Nucleus accumbens (tissue), 56 donors: ENCODE results near the gene CDH23.
A peak's percentile ranks its signal among the peaks of the same experiment; 100 is the strongest.

Experiments
- DNase-seq, 56 donors: peaks; one replicate each; lab custom pipeline; 2025; lab: John Stamatoyannopoulos, UW

CDH23 gene

DNA sequence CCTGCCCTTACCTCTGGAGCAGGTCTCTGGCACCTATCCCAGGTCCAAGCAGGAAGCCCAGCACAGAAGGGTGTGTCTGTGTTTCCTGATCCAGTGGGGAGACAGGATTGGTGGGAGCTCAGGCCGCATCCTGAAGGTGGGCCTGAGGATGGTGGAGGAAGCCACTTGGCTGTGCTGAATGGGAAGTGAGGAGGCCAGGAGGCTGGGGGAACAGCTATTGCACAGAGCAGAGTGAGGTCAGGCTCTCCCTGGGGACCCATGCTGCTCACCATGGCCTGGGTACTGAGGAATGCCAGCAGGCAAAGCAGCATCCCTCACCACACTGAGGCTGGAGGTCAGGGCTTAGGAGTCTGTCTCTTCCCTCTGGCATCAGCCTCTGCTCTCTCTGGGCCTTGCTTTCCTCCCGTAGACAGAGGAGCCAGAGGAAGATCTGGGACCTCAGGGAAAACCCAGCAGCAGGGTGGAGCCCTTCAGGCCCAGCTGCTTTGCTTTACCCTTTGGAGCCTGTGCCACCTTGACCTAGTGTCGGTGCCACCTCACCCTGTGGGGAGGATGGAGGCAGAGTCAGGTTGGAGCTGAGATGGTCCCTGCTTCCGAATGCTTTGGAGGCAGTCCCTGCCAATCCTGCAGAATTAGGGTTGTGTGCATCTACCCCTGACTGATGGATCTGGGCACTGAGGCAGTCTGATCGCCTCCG lies 39.0 kb downstream of the CDH23 start:
- no peak for DNase-seq

DNA sequence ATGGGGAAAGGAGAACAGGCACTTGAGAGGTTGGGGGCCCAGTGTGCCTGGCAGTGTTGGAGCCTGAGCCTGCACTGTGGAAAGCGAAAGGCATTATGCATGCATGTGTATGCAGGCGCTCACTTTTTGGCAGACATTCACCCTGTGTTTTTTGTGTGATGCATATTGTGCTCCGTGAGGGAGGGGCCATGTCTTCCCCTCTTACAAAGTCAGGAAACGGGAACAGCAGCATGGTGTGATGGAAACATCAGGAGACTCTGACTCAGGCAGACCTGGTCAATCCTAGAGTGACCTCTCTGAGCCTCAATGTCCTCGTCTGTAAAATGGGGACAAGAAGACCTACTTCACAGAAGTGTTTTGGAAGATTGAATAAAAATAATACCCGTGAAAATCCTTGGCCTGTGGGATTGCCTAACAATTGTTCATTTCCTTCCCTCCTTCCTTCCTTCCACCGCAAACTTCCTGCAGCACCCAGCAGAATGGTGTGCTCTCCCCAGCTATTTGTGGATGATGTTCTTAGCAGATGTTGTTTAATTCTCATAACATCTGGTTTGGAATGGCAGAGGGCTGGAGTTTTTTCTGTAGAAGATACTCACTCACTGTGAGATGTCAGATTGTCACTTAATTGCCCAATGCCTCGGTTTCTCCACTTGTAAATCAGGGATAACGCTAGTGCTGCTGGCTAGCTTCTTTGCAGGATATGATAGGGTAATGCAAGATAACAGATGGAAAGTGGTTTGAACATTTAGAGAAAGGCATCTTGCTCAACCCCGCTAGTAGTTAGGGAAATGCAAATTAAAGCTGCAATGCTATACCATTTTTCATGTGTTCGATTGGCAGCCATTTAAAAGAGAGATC lies 39.8 kb downstream of the CDH23 start:
- DNase-seq: peak in 1 of 56 donors; percentile 41

DNA sequence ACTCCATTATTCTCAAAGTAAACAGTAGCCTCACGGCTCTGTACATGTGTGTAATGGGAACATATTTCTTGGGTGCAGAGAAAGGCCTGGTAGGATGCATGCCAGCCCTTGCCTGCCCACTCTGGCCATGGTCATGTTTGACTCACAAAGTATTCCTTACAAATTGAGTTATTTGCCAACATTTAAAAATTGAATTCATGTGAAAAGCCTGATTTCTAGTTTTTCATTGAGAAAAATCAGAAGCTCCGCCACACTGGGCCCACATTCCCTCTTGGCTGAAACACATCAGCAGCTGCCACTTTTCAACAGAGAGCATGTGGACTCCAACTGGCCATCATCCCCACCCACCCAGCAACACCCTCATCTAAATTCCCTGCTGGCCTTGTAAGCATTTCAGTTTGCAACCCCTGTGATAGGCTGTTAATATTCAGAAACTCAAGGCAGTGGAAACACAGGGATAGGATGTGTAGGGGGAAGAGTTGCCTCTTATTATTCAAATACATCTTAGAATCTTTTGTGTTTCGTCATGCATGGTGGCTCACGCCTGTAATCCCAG lies 40.9 kb downstream of the CDH23 start:
- DNase-seq: no peak

DNA sequence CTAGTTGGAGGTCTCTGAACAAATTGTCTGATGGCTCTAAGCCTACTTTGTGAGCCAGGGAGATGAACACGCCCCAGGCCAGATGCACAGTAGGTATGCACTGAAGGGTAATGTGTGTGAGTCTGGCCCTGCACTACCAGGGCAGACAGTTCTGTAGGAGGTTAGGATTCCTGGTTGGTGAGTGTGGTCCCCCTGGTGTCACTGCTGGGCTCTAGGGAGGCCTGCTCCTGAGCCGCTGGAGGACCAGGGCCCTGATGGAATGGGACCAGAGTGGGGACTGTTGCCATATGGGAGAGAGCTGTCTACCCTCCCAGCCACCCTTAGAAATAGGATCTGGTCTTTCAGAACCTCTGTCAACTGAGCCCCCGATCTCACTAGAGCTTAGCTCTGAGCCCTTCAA lies 42.0 kb downstream of the CDH23 start:
- no peak for DNase-seq

DNA sequence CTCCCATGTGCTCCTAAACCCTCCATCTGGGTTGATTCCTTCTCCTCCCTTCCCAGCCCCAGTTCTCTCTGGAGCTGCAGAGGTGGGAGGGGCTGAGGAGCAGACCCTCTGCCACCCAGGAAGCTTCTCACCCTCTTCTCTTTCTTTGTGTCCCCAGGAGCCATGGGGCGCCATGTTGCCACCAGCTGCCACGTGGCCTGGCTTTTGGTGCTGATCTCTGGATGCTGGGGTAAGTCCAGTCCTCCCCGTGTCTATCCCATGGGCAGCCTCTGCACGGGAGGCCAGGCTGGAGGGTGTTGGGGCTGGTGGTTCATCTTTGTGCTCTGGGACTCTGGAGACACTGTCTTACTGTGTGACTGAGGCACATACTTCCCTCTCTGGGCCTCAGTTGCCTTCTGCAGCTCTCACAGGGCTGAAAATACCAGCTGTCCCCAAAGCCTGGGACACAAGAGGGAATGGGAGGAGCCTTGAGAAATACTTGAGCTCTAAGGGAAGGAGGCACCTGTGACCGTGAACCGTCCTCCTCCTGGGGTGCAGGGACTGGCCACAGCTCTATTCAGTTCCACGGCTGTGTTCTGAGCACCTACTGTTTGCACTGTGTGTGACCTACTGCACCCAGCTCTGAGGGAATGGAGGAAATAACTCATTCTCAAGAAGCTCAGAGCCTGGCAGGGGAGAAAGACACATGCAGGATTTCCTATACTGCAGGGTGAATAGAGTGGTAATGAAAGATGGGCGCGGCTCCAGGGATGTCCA lies 43.1 kb downstream of the CDH23 start:
- no peak for DNase-seq

DNA sequence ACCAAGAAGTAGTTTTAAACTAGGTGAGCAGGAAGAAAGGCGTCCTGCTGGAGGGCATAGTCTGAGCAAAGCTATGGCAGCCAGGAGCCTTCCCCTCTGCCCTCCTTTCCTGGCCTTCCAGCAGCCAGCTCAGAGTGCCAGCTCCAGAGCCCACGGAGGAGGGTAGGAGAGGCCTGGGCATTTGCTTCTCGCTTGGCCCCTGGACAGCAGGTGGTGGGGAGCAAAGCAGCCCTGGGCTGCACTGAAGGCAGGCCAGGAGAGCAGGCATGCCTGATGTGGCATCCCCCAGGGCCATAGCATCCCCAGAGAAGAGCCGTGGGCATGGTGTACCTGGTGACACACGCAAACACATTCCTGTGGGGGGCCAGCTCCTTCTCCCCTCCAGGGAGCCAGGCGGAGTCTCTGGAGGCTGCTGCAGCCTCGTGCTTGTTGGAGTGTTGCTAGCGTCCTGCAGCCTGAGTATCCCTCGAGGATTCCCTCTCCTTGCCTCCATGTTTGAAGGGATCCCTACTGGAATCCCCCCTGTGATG lies 43.9 kb downstream of the CDH23 start:
- DNase-seq: no peak

DNA sequence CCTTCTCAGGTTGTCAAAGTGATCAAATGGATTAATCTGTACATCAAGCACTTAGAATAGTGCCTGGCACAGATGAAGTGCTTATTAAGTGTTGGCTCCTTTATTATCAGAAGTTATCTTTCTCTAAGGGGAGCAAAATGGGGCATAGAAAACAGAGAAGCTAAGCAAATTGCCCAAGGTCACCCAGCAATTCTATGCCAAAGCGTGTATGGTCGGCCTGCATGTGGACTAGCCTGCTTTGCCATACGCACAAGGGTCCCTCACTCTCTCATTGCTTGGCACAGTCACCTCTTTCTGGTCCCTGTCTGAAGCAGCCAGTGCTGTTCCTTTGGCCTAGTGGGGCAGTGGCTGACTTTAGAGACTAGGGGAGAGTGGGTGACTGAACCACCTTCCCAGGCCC lies 45.3 kb downstream of the CDH23 start:
- DNase-seq: no peak

DNA sequence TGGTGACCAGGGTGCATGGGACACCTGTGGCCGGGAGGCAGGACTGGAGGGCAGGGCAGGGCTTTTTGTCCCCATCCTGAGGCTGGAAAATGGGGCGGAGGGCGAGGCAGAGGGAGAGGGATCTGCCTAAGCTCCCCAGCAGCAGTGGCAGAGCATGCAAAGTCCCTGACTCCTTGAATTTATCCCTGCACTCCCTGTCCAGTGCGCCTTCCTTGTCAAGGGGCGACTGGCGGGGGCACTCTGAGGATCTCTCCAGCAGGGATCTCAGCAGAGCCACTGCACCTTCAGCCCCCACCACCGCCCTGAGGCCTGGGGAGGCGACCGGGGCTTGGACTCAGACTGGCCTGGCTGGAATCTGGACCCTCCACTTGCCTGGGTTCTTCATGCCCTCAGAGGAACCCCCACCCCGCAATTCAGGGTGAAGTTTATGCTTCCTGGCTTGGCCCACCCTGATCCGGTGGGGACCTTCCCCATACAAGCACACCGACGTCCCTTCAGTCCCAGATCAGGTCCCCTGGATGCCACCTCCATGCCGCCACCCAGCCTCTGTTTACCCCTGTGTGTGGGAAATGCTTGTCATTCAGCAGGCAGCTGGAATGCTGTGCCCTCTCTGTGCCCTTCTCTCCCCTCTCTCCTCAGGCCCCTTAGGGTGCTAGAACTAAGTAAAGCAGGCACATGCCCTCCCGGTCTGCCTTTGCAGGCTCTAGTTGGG lies 46.3 kb downstream of the CDH23 start:
- DNase-seq: no peak

DNA sequence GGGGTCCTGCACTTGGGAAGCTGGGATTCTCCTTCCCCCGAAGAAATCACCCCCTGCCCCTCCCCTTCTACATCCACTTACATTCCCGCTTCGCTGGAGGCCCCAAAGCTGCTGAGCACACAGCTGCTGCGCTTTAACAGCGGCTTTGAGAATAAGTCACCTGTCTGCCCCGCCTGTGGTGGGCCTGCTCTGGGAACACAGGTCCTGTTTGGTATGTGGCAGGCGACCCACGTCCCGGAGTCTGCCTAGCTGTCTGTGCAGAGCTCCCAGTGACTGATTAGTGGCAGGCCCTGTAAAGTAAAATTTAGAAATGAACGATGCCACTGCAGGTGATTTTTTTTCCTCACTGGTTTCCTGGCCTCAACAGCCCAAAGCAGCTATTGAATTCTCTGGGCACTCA lies 47.0 kb downstream of the CDH23 start:
- DNase-seq: no peak

DNA sequence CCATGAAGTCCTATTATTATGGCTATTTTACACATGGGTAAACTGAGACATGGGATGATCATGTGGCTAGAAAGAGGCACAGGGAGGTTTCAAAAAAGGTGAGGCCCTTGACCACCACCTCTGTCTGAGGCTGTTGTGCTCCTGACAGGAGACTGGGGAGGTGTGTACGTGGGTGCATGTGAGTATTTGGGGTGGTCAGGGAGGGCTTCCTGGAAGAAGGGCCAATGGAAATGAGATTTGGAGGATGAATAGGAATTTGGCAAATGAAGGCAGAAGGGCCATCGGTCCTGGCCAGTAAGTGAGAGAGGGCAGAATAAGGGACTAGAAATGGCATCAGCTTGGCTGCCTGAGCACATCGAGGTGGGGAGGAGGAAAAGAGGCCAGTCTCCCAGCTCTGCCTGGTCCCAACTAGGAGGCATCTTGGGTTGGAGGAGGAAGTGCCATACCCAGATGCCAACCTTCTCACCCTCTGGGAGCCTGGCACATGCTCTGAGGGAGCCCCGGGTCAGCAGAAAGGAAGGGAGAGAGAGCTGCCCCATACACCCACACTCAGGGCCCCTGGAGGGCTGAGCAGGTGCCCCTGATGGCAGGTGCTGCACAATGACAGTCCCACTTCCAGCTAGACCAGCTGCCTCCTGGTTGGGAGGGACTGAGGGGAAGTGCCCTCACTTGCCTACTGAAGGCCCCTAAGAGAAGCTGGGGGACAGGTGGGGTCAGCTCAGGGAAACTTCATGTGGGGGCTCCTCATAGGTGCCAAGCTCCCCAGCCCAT lies 47.7 kb downstream of the CDH23 start:
- no peak for DNase-seq

DNA sequence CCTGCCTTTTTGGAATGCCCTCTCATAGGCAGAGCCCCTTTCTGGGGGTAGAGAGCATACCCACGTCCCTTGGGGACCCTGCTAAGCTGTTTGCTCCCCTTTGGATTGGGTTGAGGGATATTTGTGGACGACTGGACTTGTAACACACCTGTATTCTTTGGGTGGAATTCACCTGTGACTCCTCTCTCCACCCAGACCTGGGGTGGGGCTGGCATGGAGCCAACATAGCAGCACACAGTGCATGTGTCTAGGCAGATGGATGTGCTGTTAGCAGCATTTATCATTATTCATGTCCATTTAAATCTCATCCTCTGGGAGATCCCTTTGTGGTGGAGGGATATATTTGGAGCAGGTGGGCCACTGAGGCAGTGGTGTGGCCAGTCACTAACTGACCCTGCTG lies 51.0 kb downstream of the CDH23 start:
- DNase-seq: no peak

DNA sequence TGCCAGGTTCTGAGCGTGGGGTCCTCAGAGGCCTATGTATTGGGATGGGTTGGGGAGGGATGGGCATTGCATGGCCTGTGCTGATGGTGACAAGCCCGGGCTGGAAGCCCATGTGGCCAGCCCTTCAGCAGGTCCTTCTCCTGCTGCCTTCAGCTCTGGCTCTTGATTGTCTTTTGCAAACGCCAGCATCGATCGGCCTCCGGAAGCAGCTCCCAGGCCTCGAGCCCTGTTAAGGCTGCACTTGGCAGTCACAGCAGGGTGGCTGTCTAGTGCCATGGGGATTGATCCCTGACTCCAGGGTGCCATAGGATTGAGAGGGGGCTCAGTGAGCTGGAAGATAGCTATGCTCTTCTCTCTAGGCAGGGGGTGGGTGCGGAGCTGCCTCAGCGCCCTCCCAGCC lies 51.4 kb downstream of the CDH23 start:
- DNase-seq: no peak

DNA sequence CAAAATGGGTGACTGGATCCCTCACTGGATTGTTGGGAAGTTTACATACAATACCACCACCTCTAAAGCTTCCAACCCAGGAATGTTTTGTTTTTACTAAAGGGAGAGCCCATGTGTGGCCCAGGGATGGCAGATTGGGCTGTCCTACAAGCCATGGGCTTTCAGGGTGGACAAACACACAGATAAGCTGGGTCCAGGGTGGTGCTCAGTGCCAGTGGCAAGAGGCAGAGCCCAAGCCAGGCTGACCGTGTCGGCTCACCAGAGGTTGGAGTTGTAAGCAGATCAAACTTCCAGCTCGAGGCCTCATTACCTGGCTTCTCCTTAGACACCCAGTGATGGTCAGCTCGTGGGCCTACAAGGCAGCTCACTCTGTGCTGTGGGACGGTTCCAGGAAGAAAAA lies 52.3 kb downstream of the CDH23 start:
- DNase-seq: no peak

DNA sequence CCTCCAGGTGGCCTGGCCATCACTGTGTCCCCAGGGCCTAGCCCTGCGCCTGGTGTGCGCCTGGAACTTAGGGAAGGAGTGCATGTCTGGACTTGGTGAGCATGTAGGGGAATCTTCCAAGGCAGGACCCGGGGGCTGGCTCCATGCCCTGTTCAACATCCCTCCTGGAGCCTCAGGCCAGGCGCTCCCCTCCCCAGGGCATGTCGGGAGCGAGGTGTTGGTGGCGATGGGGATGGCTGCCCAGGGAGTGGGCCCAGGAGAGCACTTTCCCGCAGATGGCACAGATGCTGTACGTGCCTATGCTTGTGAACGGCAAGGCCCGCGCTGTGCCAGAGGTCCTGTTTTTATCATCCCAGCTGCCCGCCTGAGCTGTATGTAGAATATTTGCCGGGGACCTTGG lies 55.0 kb downstream of the CDH23 start:
- DNase-seq: no peak

DNA sequence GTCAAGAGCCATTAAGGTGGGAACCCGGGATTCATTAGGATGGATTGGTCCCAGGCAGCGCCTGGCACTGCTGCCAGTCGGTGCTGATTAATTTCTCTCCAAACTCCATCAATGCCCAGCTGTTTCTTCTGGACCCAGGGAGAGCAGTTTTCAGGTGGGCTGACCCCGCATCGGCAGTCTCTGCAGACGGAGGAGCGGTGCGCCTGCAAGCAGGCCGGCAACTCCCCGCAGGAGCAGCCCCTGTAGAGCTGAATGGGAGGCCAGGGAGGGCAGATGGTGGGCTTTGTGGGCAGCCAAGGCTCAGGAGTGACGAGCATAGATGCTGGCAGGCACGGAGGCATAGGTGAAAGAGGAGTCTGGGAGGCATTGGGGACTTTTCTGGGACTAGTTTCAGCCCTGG lies 56.5 kb downstream of the CDH23 start:
- no peak for DNase-seq

DNA sequence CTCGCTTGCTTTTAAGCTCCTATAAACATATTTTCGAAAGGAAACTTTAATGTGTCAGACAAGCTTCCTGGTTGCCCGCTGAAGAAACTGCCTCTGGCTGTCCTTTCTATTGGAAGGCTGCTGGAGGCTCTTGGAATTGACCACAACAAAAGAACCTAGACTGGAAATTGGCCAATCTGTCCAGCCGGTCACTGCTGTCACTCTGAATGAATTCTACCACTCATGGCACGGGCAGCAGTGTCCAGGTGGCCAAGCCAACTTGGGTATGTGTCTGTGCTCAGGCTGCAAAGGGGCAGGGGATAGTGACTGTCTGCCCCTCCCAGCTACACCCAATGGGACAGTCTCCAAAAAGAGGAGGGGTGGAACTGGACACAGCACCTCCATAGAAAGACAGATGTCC lies 57.6 kb downstream of the CDH23 start:
- DNase-seq: no peak

DNA sequence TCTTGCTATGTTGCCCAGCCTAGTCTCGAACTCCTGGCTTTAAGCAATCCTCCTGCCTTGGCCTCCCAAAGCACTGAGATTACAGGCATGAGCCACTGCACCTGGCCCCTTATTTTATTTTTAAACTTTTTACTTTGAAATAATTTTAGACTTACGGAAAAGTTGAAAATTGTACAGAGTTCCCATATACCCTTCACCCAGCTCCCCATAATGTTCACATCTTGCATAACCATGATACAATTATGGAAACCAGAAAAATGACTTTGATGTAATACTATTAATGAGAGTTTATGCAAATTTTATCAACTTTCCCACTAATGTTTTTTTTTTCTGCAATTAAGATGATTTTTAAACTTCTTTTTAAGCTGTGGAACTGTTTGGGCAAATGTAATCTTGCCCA lies 58.3 kb downstream of the CDH23 start:
- no peak for DNase-seq

DNA sequence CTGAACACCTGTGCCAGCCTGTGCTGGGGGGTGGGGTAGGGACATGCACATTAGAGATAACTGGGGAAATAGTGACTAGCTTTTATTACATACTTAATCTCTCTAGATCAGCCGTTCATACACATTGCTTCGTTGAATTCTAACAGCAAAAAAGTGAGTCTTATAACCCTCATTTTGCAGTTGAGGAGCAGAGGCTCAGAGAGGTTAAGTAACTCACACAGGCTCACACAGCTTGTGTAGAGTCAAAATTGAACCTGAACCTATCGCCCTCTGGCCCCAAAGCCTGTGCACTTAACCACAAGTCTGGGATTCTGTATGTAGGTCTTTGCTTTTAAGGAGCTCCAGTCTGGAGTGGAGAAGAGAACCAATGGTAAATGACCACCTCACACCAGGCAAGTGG lies 59.9 kb downstream of the CDH23 start:
- no peak for DNase-seq

DNA sequence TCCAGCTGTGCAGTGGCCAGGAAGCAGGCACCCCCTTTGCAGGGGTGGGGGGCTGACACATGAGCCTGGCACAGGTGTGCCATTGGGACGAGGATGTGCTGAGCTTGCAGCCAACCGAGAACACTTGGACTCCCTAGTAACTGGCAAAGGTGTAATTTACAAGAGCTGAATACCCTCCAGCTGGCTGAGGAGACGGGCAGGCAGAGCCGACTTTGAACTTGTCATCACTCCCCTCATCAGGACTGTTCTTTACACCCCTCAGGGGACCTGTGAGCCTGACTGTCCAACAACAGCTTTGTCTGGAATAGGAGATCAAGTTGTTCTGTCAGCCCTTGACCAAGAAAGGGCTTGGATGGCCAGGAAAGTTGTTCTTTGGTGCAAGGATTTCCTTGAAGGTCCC lies 61.2 kb downstream of the CDH23 start:
- DNase-seq: no peak

DNA sequence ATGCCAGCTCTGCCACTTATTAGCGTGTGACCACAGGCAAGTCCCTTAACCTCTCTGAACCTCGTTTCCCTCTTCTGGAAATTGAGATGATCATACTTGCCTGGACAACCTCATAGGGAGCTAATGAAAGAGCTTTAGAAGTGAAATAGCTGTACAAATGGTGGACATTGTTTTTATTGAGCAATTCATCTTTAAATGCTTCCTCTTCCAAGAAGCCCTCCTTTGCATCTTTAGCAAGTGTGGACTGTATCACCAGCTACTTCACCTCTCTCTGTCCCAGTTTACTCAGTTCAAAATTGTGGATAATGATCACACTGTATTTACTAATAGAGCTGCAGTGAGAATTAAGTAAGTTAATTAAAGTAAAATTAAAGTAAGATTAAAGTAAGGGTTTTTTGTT lies 61.7 kb downstream of the CDH23 start:
- DNase-seq: no peak
